Activated naive CD4-positive, alpha-beta T cell treated with anti-CD3 and anti-CD28 coated beads, Interleukin-2, amount 10 ng/mL, durations not matched to agents 7 days and 5 days (primary cell): Measurements from ENCODE around the gene CLCN2.

Experiments used
- CTCF ChIA-PET: fragments of 350-600 bp; sonication (Branson Sonifier 250); formaldehyde crosslinking; loops from one replicate; lab custom pipeline; 2021; ENCODE audit warnings: antibody characterized with exemption; lab: Charles Lee
- DNase-seq: peaks from one replicate; pipeline ENCODE4 v3.0.0-alpha.2; 2020
- H3K27ac Mint-ChIP-seq: one replicate; pipeline ENCODE4 v1.8.0; 2021; ENCODE audit warnings: mild to moderate bottlenecking, moderate library complexity, mixed read lengths
- H3K27me3 Mint-ChIP-seq: one replicate; pipeline ENCODE4 v1.8.0; 2021; ENCODE audit warnings: mild to moderate bottlenecking, mixed read lengths
- H3K36me3 Mint-ChIP-seq: one replicate; pipeline ENCODE4 v1.8.0; 2021; ENCODE audit warnings: mixed read lengths
- H3K4me1 Mint-ChIP-seq: one replicate; pipeline ENCODE4 v1.8.0; 2021; ENCODE audit warnings: mixed read lengths
- H3K4me3 Mint-ChIP-seq: one replicate; pipeline ENCODE4 v1.8.0; 2021; ENCODE audit warnings: mild to moderate bottlenecking, moderate library complexity, mixed read lengths
- H3K9me3 Mint-ChIP-seq: one replicate; pipeline ENCODE4 v1.8.0; 2021; ENCODE audit warnings: mixed read lengths

Gene CLCN2

GRCh38 chr3:184384856-184385422 lies 23.5 kb upstream of the CLCN2 start:
- Mint-ChIP-seq H3K9me3 (no peaks in the 10 kb centered on the region), H3K27me3 (peaks cover 85% of the 10 kb centered on the region), H3K4me3 (no peak overlapping the region), H3K4me1 (peaks cover 4% of the 10 kb centered on the region), H3K27ac (no peak overlapping the region), H3K36me3 (no peaks in the 10 kb centered on the region)
- no peak for DNase-seq
- CTCF ChIA-PET = interaction anchor here (3.8 kb wide), 1 partner anchor 13 kb away, joined by 17 read pairs; no protein-coding TSS in a partner anchor

- no peaks in the 10 kb centered on the region for H3K36me3 Mint-ChIP-seq
- CTCF ChIA-PET = interaction anchor here (3.8 kb wide), 1 partner anchor 12 kb away, joined by 17 read pairs; no protein-coding TSS in a partner anchor
- H3K4me1 Mint-ChIP-seq = peaks cover 5% of the 10 kb centered on the region
- peaks cover 82% of the 10 kb centered on the region for H3K27me3 Mint-ChIP-seq
- DNase-seq = no peak
- H3K4me3 Mint-ChIP-seq = no peak overlapping the region
- H3K27ac Mint-ChIP-seq = no peak overlapping the region
- H3K9me3 Mint-ChIP-seq = no peaks in the 10 kb centered on the region
Measured at GRCh38 chr3:184384342-184384741, 22.9 kb upstream of the CLCN2 start.

GRCh38 chr3:184383033-184383740 lies 21.8 kb upstream of the CLCN2 start:
- H3K36me3 Mint-ChIP-seq = no peaks in the 10 kb centered on the region
- DNase-seq = no peak
- CTCF ChIA-PET = interaction anchor here (3.8 kb wide), 1 partner anchor 11 kb away, joined by 17 read pairs; no protein-coding TSS in a partner anchor
- no peak overlapping the region for H3K4me3 Mint-ChIP-seq
- H3K27me3 Mint-ChIP-seq = peaks cover 85% of the 10 kb centered on the region
- no peaks in the 10 kb centered on the region for H3K9me3 Mint-ChIP-seq
- no peak overlapping the region for H3K27ac Mint-ChIP-seq
- peaks cover 8% of the 10 kb centered on the region for H3K4me1 Mint-ChIP-seq

GRCh38 chr3:184382326-184383032 lies 21.1 kb upstream of the CLCN2 start:
- no peak for DNase-seq
- no peaks in the 10 kb centered on the region for H3K9me3 Mint-ChIP-seq
- peaks cover 8% of the 10 kb centered on the region for H3K4me1 Mint-ChIP-seq
- H3K36me3 Mint-ChIP-seq = no peaks in the 10 kb centered on the region
- no peak overlapping the region for H3K27ac Mint-ChIP-seq
- peaks cover 85% of the 10 kb centered on the region for H3K27me3 Mint-ChIP-seq
- no peak overlapping the region for H3K4me3 Mint-ChIP-seq
- CTCF ChIA-PET = interaction anchor here (0.8 to 3.8 kb wide), 3 partner anchors 10 to 25 kb away, joined by 3 to 17 read pairs (median 3); no protein-coding TSS in a partner anchor

GRCh38 chr3:184381261-184382224 lies 20.1 kb upstream of the CLCN2 start:
- no peaks in the 10 kb centered on the region for H3K36me3 Mint-ChIP-seq
- H3K4me3 Mint-ChIP-seq = peak overlapping the region; percentile 28
- peaks cover 8% of the 10 kb centered on the region for H3K4me1 Mint-ChIP-seq
- H3K9me3 Mint-ChIP-seq = no peaks in the 10 kb centered on the region
- CTCF ChIA-PET = interaction anchor here (0.8 to 3.8 kb wide), 4 partner anchors 9 to 26 kb away, joined by 3 to 17 read pairs (median 4); no protein-coding TSS in a partner anchor
- H3K27me3 Mint-ChIP-seq = peaks cover 89% of the 10 kb centered on the region
- H3K27ac Mint-ChIP-seq = no peak overlapping the region
- no peak for DNase-seq

GRCh38 chr3:184380627-184381260 lies 19.3 kb upstream of the CLCN2 start:
- H3K27me3 Mint-ChIP-seq = peaks cover 91% of the 10 kb centered on the region
- CTCF ChIA-PET = interaction anchor here (1.5 kb wide), 1 partner anchor 9 kb away, joined by 6 read pairs; no protein-coding TSS in a partner anchor

GRCh38 chr3:184380185-184380626 lies 18.8 kb upstream of the CLCN2 start:
- peaks cover 8% of the 10 kb centered on the region for H3K4me1 Mint-ChIP-seq
- H3K4me3 Mint-ChIP-seq = no peak overlapping the region
- no peaks in the 10 kb centered on the region for H3K9me3 Mint-ChIP-seq
- H3K27me3 Mint-ChIP-seq = peaks cover 95% of the 10 kb centered on the region
- CTCF ChIA-PET = interaction anchor here (1.5 kb wide), 1 partner anchor 8 kb away, joined by 6 read pairs; no protein-coding TSS in a partner anchor
- H3K27ac Mint-ChIP-seq = no peak overlapping the region
- DNase-seq = peak; percentile 50
- no peaks in the 10 kb centered on the region for H3K36me3 Mint-ChIP-seq

More at GRCh38 chr3:184380627-184381260, 19.3 kb upstream of the CLCN2 start:
- Mint-ChIP-seq H3K27ac (no peak overlapping the region), H3K36me3 (no peaks in the 10 kb centered on the region), H3K4me1 (peaks cover 8% of the 10 kb centered on the region), H3K9me3 (no peaks in the 10 kb centered on the region), H3K4me3 (peak overlapping the region; percentile 28)
- DNase-seq = no peak

GRCh38 chr3:184379358-184380184 lies 18.2 kb upstream of the CLCN2 start, which contains the start of gene CHRD:
TSS of gene CHRD (plus strand) at chr3:184380054. CDS start at chr3:184380319, 265 bp downstream.
- peaks cover 8% of the 10 kb centered on the region for H3K4me1 Mint-ChIP-seq
- H3K27me3 Mint-ChIP-seq = peaks cover 92% of the 10 kb centered on the region
- no peak for DNase-seq
- H3K9me3 Mint-ChIP-seq = no peaks in the 10 kb centered on the region
- CTCF ChIA-PET = no interaction called here
- peak within 1 kb of the TSS; percentile 47 for H3K4me3 Mint-ChIP-seq
- no peaks in the 10 kb centered on the region for H3K36me3 Mint-ChIP-seq
- H3K27ac Mint-ChIP-seq = no peak within 1 kb of the TSS

GRCh38 chr3:184378651-184379357 lies 17.4 kb upstream of the CLCN2 start:
- H3K4me1 Mint-ChIP-seq = peaks cover 8% of the 10 kb centered on the region
- H3K4me3 Mint-ChIP-seq = peak overlapping the region; percentile 47
- H3K9me3 Mint-ChIP-seq = no peaks in the 10 kb centered on the region
- H3K27ac Mint-ChIP-seq = no peak overlapping the region
- CTCF ChIA-PET = interaction anchor here (1.1 kb wide), 1 partner anchor 135 kb away, joined by 4 read pairs; no protein-coding TSS in a partner anchor
- DNase-seq = no peak
- no peaks in the 10 kb centered on the region for H3K36me3 Mint-ChIP-seq
- H3K27me3 Mint-ChIP-seq = peaks cover 85% of the 10 kb centered on the region

- peaks cover 8% of the 10 kb centered on the region for H3K4me1 Mint-ChIP-seq
- DNase-seq = no peak
- H3K36me3 Mint-ChIP-seq = no peaks in the 10 kb centered on the region
- no peak within 1 kb of the TSS for H3K27ac Mint-ChIP-seq
- H3K4me3 Mint-ChIP-seq = peak within 1 kb of the TSS; percentile 47
- H3K9me3 Mint-ChIP-seq = no peaks in the 10 kb centered on the region
- CTCF ChIA-PET = interaction anchor here (1.1 kb wide), 1 partner anchor 136 kb away, joined by 4 read pairs; no protein-coding TSS in a partner anchor
- peaks cover 85% of the 10 kb centered on the region for H3K27me3 Mint-ChIP-seq
Measured at GRCh38 chr3:184377882-184378445, 16.6 kb upstream of the CLCN2 start, which contains the start of gene THPO. TSS of gene THPO (minus strand) at chr3:184378207. CDS start at chr3:184376259, 1,948 bp downstream.

GRCh38 chr3:184377374-184377773 lies 16.0 kb upstream of the CLCN2 start:
- DNase-seq = no peak
- CTCF ChIA-PET = no interaction called here
- H3K9me3 Mint-ChIP-seq = no peaks in the 10 kb centered on the region
- no peaks in the 10 kb centered on the region for H3K36me3 Mint-ChIP-seq
- H3K27ac Mint-ChIP-seq = no peak overlapping the region
- H3K4me1 Mint-ChIP-seq = peaks cover 8% of the 10 kb centered on the region
- H3K4me3 Mint-ChIP-seq = no peak overlapping the region
- H3K27me3 Mint-ChIP-seq = peaks cover 85% of the 10 kb centered on the region
